ENCODE results near the gene NCAM1. TPM values are rescaled to one million over a fixed set of nuclear protein-coding genes. Genes with fewer than 3 reads are reported as not detected.

NCAM1 gene
- polyA plus RNA-seq, 1 donor (not counting 4 experiments of a cell fraction or from before 2014, with no cell fraction given) = 0.04 TPM

DNA sequence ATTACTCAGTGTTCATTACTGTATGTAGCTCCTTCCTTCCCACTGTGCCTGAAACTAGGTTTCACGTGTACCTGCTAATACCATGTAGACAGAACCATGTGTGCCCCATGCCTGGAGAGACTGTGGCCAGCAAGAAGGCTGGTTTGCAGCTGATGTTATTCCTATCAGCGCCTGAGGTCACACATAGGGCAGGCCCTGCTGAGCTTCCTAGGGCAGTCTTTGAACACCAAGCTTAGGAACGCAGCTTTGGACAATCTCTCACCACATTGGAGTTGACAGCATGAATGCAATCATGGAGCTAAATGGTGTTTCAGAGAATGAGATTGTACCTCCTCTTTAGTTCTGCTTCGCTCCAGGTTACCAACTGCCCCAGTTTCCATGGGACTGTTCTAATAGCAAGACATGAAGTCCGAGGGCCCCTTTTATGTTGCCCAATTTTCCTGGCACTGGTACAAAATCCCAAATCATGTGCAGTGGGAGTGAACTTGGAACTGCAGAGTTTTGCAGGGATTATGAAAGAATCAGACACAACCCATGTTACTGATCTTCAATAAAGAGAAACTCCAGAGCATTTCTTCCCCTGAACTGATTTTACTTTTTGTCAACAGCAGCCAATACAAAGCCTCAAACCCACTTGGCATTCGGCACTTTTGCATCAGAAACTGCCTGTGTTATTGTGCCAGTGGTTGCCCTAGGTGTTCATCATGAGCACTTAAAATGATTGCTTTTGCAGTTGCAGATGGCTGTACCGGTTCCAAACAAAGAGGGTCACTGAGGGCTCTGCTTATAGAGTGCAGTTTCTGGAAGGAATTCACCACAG, 199.0 kb downstream of the NCAM1 start:
- H3K4me1 ChIP-seq (ENCODE audit: control insufficient read depth, extremely low read depth, insufficient read depth, low read length) = no peaks in the 10 kb centered on the region
- dilution Hi-C loops (cut with MboI; ENCODE audit: extremely low pct_ligation_motif_present, low sequenced_read_pairs) = no loop called here
- no peaks in the 10 kb centered on the region for H3K27me3 ChIP-seq (ENCODE audit: control insufficient read depth, extremely low read depth, insufficient read depth, low read length)
- H3K9me3 ChIP-seq (ENCODE audit: control insufficient read depth, low read depth, low read length) = no peaks in the 10 kb centered on the region
- no peak overlapping the region for H3K4me3 ChIP-seq (ENCODE audit: control insufficient read depth in 2 of 3, extremely low read depth in 1 of 3, insufficient read depth in 2 of 3, low read depth in 1 of 3, low read length in 3 of 3)
- FAIRE-seq = no peak
- no peak overlapping the region for H2AFZ ChIP-seq (ENCODE audit: control insufficient read depth, low read length)
- no peaks in the 10 kb centered on the region for H4K20me1 ChIP-seq (ENCODE audit: control insufficient read depth, extremely low read depth, insufficient read depth, low read length)
- H3K27ac ChIP-seq (ENCODE audit: control insufficient read depth, insufficient read depth, low read length) = no peak overlapping the region
- H3K79me2 ChIP-seq (ENCODE audit: control insufficient read depth, insufficient read depth, low read length) = no peaks in the 10 kb centered on the region
- DNase-seq (ENCODE audit: low read depth, low spot score) = no peak
- no peaks in the 10 kb centered on the region for H3K9me1 ChIP-seq (ENCODE audit: control insufficient read depth, extremely low read depth, insufficient read depth, low read length)
- H3K4me2 ChIP-seq (ENCODE audit: control insufficient read depth, extremely low read depth, insufficient read depth, low read depth, low read length) = no peak overlapping the region
- TF ChIP-seq, protein P1, sequence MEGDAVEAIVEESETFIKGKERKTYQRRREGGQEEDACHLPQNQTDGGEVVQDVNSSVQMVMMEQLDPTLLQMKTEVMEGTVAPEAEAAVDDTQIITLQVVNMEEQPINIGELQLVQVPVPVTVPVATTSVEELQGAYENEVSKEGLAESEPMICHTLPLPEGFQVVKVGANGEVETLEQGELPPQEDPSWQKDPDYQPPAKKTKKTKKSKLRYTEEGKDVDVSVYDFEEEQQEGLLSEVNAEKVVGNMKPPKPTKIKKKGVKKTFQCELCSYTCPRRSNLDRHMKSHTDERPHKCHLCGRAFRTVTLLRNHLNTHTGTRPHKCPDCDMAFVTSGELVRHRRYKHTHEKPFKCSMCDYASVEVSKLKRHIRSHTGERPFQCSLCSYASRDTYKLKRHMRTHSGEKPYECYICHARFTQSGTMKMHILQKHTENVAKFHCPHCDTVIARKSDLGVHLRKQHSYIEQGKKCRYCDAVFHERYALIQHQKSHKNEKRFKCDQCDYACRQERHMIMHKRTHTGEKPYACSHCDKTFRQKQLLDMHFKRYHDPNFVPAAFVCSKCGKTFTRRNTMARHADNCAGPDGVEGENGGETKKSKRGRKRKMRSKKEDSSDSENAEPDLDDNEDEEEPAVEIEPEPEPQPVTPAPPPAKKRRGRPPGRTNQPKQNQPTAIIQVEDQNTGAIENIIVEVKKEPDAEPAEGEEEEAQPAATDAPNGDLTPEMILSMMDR (optimal IDR thresholded peaks at IDR 0.05 in 1 of 3, IDR thresholded peaks at IDR 0.05 in 1 of 3, conservative IDR thresholded peaks at IDR 0.05 in 1 of 3; ENCODE audit: extremely low read depth in 1 of 3, insufficient read depth in 2 of 3, low read length in 3 of 3) = no peak
- TF ChIP-seq EZH2 (IDR thresholded peaks at IDR 0.05; ENCODE audit: low read length) = no peak
- no peak overlapping the region for H3K9ac ChIP-seq (ENCODE audit: control insufficient read depth, extremely low read depth, insufficient read depth, low read length)
- no peaks in the 10 kb centered on the region for H3K36me3 ChIP-seq (ENCODE audit: control insufficient read depth in 2 of 2, extremely low read depth in 1 of 2, insufficient read depth in 2 of 2, low read length in 2 of 2)

DNA sequence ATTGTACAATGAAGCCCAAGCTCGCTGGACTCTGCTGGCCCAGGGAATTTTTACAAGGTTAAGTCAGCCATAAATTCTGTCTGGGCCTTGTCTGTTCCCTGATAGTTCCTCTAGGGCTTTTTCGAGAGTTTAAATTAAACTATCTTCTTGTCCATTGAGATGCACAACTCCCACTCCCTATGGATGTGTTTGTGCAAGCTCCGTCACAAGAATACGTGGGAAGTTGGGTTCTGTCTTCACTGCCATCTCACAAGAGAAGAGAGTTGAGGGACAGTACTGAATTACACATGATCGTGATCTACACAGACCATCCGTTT, 199.5 kb downstream of the NCAM1 start:
- FAIRE-seq (no peak), DNase-seq (ENCODE audit: low read depth, low spot score) (no peak)
- H3K9ac ChIP-seq (ENCODE audit: control insufficient read depth, extremely low read depth, insufficient read depth, low read length) = no peak overlapping the region
- no peak overlapping the region for H3K27ac ChIP-seq (ENCODE audit: control insufficient read depth, insufficient read depth, low read length)
- H3K36me3 ChIP-seq (ENCODE audit: control insufficient read depth in 2 of 2, extremely low read depth in 1 of 2, insufficient read depth in 2 of 2, low read length in 2 of 2) = no peaks in the 10 kb centered on the region
- H3K79me2 ChIP-seq (ENCODE audit: control insufficient read depth, insufficient read depth, low read length) = no peaks in the 10 kb centered on the region
- dilution Hi-C loops (cut with MboI; ENCODE audit: extremely low pct_ligation_motif_present, low sequenced_read_pairs) = no loop called here
- no peak overlapping the region for H2AFZ ChIP-seq (ENCODE audit: control insufficient read depth, low read length)
- H3K9me1 ChIP-seq (ENCODE audit: control insufficient read depth, extremely low read depth, insufficient read depth, low read length) = no peaks in the 10 kb centered on the region
- no peak for TF ChIP-seq EZH2 (IDR thresholded peaks at IDR 0.05; ENCODE audit: low read length)
- TF ChIP-seq, protein P1 (optimal IDR thresholded peaks at IDR 0.05 in 1 of 3, IDR thresholded peaks at IDR 0.05 in 1 of 3, conservative IDR thresholded peaks at IDR 0.05 in 1 of 3; ENCODE audit: extremely low read depth in 1 of 3, insufficient read depth in 2 of 3, low read length in 3 of 3) = no peak
- H4K20me1 ChIP-seq (ENCODE audit: control insufficient read depth, extremely low read depth, insufficient read depth, low read length) = no peaks in the 10 kb centered on the region
- no peak overlapping the region for H3K4me3 ChIP-seq (ENCODE audit: control insufficient read depth in 2 of 3, extremely low read depth in 1 of 3, insufficient read depth in 2 of 3, low read depth in 1 of 3, low read length in 3 of 3)
- H3K4me2 ChIP-seq (ENCODE audit: control insufficient read depth, extremely low read depth, insufficient read depth, low read depth, low read length) = no peak overlapping the region
- no peaks in the 10 kb centered on the region for H3K4me1 ChIP-seq (ENCODE audit: control insufficient read depth, extremely low read depth, insufficient read depth, low read length)
- no peaks in the 10 kb centered on the region for H3K9me3 ChIP-seq (ENCODE audit: control insufficient read depth, low read depth, low read length)
- no peaks in the 10 kb centered on the region for H3K27me3 ChIP-seq (ENCODE audit: control insufficient read depth, extremely low read depth, insufficient read depth, low read length)
